GM12801 (cell line): ENCODE measurements around the gene RRAS2.

Experiments
- CTCF ChIP-seq: IDR thresholded peaks from one replicate; pipeline ENCODE4 v1.5.1; 2011; ENCODE audit warnings: control low read depth; ENCODE audit not compliant: insufficient read length; ENCODE audit errors: extremely low read depth

The RRAS2 gene

GRCh38 chr11:14267861-14268635, 90.9 kb downstream of the RRAS2 start:
- no peak for TF ChIP-seq CTCF

- TF ChIP-seq CTCF, result no peak
Observed at GRCh38 chr11:14266622-14267021, 92.4 kb downstream of the RRAS2 start.

- TF ChIP-seq CTCF, result no peak
Observed at GRCh38 chr11:14264966-14265365, 94.0 kb downstream of the RRAS2 start.

GRCh38 chr11:14262271-14262846, 96.6 kb downstream of the RRAS2 start:
- TF ChIP-seq CTCF, result no peak

- TF ChIP-seq CTCF, result no peak
Observed at GRCh38 chr11:14261066-14261465, 97.9 kb downstream of the RRAS2 start.

- TF ChIP-seq CTCF, result no peak
Observed at GRCh38 chr11:14259878-14260277, 99.1 kb downstream of the RRAS2 start.

GRCh38 chr11:14259186-14259784, 99.7 kb downstream of the RRAS2 start:
- no peak for TF ChIP-seq CTCF
